HFFc6 (cell line): ENCODE measurements around the gene MYO5A. TPM values are rescaled to one million over a fixed set of nuclear protein-coding genes. Genes with fewer than 3 reads are reported as not detected.

Experiments
- DNase-seq: peaks from one replicate; pipeline ENCODE4 v3.0.0-alpha.2; 2018
- H3K27ac Mint-ChIP-seq: 2 replicates; pipeline ENCODE4 v1.8.0; 2020; ENCODE audit warnings: mild to moderate bottlenecking, mixed read lengths
- H3K27me3 Mint-ChIP-seq: 2 replicates; pipeline ENCODE4 v1.8.0; 2021; ENCODE audit warnings: mild to moderate bottlenecking, moderate library complexity, mixed read lengths; ENCODE audit not compliant: insufficient read depth
- H3K36me3 Mint-ChIP-seq: 2 replicates; pipeline ENCODE4 v1.8.0; 2021; ENCODE audit warnings: low read depth, mixed read lengths
- H3K4me1 Mint-ChIP-seq: 2 replicates; pipeline ENCODE4 v1.8.0; 2020; ENCODE audit warnings: low read depth, mixed read lengths
- H3K4me3 Mint-ChIP-seq: 2 replicates; pipeline ENCODE4 v1.8.0; 2020; ENCODE audit warnings: mild to moderate bottlenecking, moderate library complexity, mixed read lengths
- H3K9me3 Mint-ChIP-seq: 2 replicates; pipeline ENCODE4 v1.8.0; 2020; ENCODE audit warnings: mild to moderate bottlenecking, mixed read lengths
- CTCF ChIP-seq: fragments of 200-600 bp; sonication (generic); IDR thresholded peaks from 2 replicates; pipeline ENCODE4 v1.5.0; 2021; ENCODE audit warnings: antibody characterized with exemption, mild to moderate bottlenecking
- total RNA-seq, 6 experiments: library from RNA; stranded (reverse); fragmentation: NEBNext Ultra II Directional; extraction: Animal tissue kit (Norgen Biotek cat#: 25700); gene quantifications; 2 replicates in 1 of 6; 3 replicates in 5 of 6; pipeline ENCODE4 v1.2.3, GENCODE V29; 2021

The MYO5A gene
- total RNA-seq, 6 experiments from 2014 or later = 47.4 to 59.4 (median 54.0) TPM

GRCh38 chr15:52281085-52282035 lies 247.3 kb downstream of the MYO5A start:
- no peak overlapping the region for H3K4me3 Mint-ChIP-seq
- H3K4me1 Mint-ChIP-seq = peaks cover 7% of the 10 kb centered on the region
- no peak for TF ChIP-seq CTCF
- H3K36me3 Mint-ChIP-seq = no peaks in the 10 kb centered on the region
- H3K9me3 Mint-ChIP-seq = no peaks in the 10 kb centered on the region
- peaks cover 25% of the 10 kb centered on the region for H3K27me3 Mint-ChIP-seq
- no peak for DNase-seq
- no peak overlapping the region for H3K27ac Mint-ChIP-seq

- Mint-ChIP-seq H3K36me3 (no peaks in the 10 kb centered on the region), H3K9me3 (no peaks in the 10 kb centered on the region), H3K4me3 (no peak overlapping the region), H3K27ac (no peak overlapping the region), H3K4me1 (peaks cover 7% of the 10 kb centered on the region), H3K27me3 (peaks cover 27% of the 10 kb centered on the region)
- no peak for DNase-seq
- TF ChIP-seq CTCF = no peak
Observed at GRCh38 chr15:52280326-52281084, 248.2 kb downstream of the MYO5A start.

GRCh38 chr15:52278636-52279367 lies 249.9 kb downstream of the MYO5A start:
- no peak overlapping the region for H3K27ac Mint-ChIP-seq
- H3K4me1 Mint-ChIP-seq = no peaks in the 10 kb centered on the region

GRCh38 chr15:52278135-52278534 lies 250.5 kb downstream of the MYO5A start:
- Mint-ChIP-seq H3K9me3 (no peaks in the 10 kb centered on the region), H3K27ac (no peak overlapping the region), H3K4me3 (no peak overlapping the region), H3K27me3 (peaks cover 44% of the 10 kb centered on the region), H3K36me3 (no peaks in the 10 kb centered on the region), H3K4me1 (no peaks in the 10 kb centered on the region)
- TF ChIP-seq CTCF = no peak
- no peak for DNase-seq

More at GRCh38 chr15:52278636-52279367, 249.9 kb downstream of the MYO5A start:
- Mint-ChIP-seq H3K4me3 (no peak overlapping the region), H3K9me3 (no peaks in the 10 kb centered on the region), H3K36me3 (no peaks in the 10 kb centered on the region), H3K27me3 (peaks cover 43% of the 10 kb centered on the region)
- DNase-seq = no peak
- no peak for TF ChIP-seq CTCF

- no peaks in the 10 kb centered on the region for H3K36me3 Mint-ChIP-seq
- no peak overlapping the region for H3K27ac Mint-ChIP-seq
- TF ChIP-seq CTCF = no peak
- DNase-seq = no peak
- no peaks in the 10 kb centered on the region for H3K9me3 Mint-ChIP-seq
- H3K27me3 Mint-ChIP-seq = peaks cover 47% of the 10 kb centered on the region
- no peaks in the 10 kb centered on the region for H3K4me1 Mint-ChIP-seq
- H3K4me3 Mint-ChIP-seq = no peak overlapping the region
Observed at GRCh38 chr15:52277575-52277974, 251.1 kb downstream of the MYO5A start.
